Mesenchymal stem cell (in vitro differentiated cells and primary cell): ENCODE results near the gene NRP1.

Source experiments
- DNase-seq: peaks from one replicate; pipeline ENCODE4 v3.0.0-alpha.2; 2013
- H2AFZ ChIP-seq: one replicate; pipeline ENCODE4 v1.6.1; 2013; ENCODE audit warnings: low read depth, mild to moderate bottlenecking, control low read depth, inconsistent platforms, low read length, moderate library complexity
- H2AK5ac ChIP-seq: 2 replicates; pipeline ENCODE4 v1.6.1; 2013; ENCODE audit warnings: low read length, moderate library complexity, mild to moderate bottlenecking, inconsistent platforms; ENCODE audit not compliant: severe bottlenecking
- H2BK120ac ChIP-seq: one replicate; pipeline ENCODE4 v1.6.1; 2013; ENCODE audit warnings: low read depth, mild to moderate bottlenecking, inconsistent platforms, low read length, moderate library complexity
- H2BK12ac ChIP-seq, 2 experiments: one replicate each; pipeline ENCODE4 v1.6.1; 2013; ENCODE audit warnings: inconsistent platforms in 2 of 2, low read length in 2 of 2, mild to moderate bottlenecking in 2 of 2, moderate library complexity in 2 of 2, control low read depth in 1 of 2
- H2BK15ac ChIP-seq: one replicate; pipeline ENCODE4 v1.6.1; 2013; ENCODE audit warnings: mild to moderate bottlenecking, low read depth, inconsistent platforms; ENCODE audit not compliant: poor library complexity, severe bottlenecking
- H2BK5ac ChIP-seq: 2 replicates; pipeline ENCODE4 v1.6.1; 2013; ENCODE audit warnings: low read depth, mild to moderate bottlenecking, low read length, control low read depth, inconsistent platforms; ENCODE audit not compliant: poor library complexity, severe bottlenecking
- H3K14ac ChIP-seq, 2 experiments: one replicate each; pipeline ENCODE4 v1.6.1; 2013; ENCODE audit warnings: inconsistent platforms in 2 of 2, low read length in 2 of 2, control low read depth in 1 of 2, mild to moderate bottlenecking in 1 of 2, moderate library complexity in 1 of 2
- H3K18ac ChIP-seq, 2 experiments: one replicate each; pipeline ENCODE4 v1.6.1; 2013; ENCODE audit warnings: inconsistent platforms in 2 of 2, low read length in 2 of 2, control low read depth in 1 of 2, low read depth in 1 of 2, mild to moderate bottlenecking in 1 of 2
- H3K23ac ChIP-seq, 2 experiments: one replicate each; pipeline ENCODE4 v1.6.1; 2013; ENCODE audit warnings: inconsistent platforms in 2 of 2, low read length in 2 of 2, mild to moderate bottlenecking in 2 of 2, moderate library complexity in 2 of 2, control low read depth in 1 of 2
- H3K27ac ChIP-seq: 2 replicates; pipeline ENCODE4 v1.5.1; 2013; ENCODE audit warnings: mild to moderate bottlenecking, moderate library complexity, low read length, control low read depth, inconsistent platforms; ENCODE audit not compliant: poor library complexity, severe bottlenecking
- H3K27me3 ChIP-seq, 2 experiments: 2 replicates each; pipeline versions ENCODE4 v1.6.1 to v1.7.0; 2013; ENCODE audit warnings: low read length in 2 of 2, mild to moderate bottlenecking in 2 of 2, moderate library complexity in 2 of 2, control low read depth in 1 of 2, inconsistent platforms in 1 of 2; ENCODE audit not compliant: control insufficient read depth in 1 of 2, insufficient read depth in 1 of 2
- H3K36me3 ChIP-seq, 2 experiments: 2 replicates each; pipeline versions ENCODE4 v1.6.1 to v1.7.0; 2013; ENCODE audit warnings: low read length in 2 of 2, control low read depth in 1 of 2, inconsistent platforms in 1 of 2, low read depth in 1 of 2, mild to moderate bottlenecking in 1 of 2; ENCODE audit not compliant: insufficient read depth in 2 of 2, control insufficient read depth in 1 of 2
- H3K4ac ChIP-seq, 2 experiments: one replicate each; pipeline ENCODE4 v1.6.1; 2013; ENCODE audit warnings: inconsistent platforms in 2 of 2, low read length in 2 of 2, mild to moderate bottlenecking in 2 of 2, moderate library complexity in 2 of 2, control low read depth in 1 of 2, low read depth in 1 of 2
- H3K4me1 ChIP-seq: 2 replicates; pipeline ENCODE4 v1.6.1; 2013; ENCODE audit warnings: low read depth, low read length, control low read depth; ENCODE audit not compliant: control insufficient read depth, insufficient read depth
- H3K4me2 ChIP-seq: 2 replicates; pipeline ENCODE4 v1.6.1; 2013; ENCODE audit warnings: low read length, mild to moderate bottlenecking, inconsistent platforms; ENCODE audit not compliant: poor library complexity, severe bottlenecking
- H3K4me3 ChIP-seq, 2 experiments: 2 replicates each; pipeline versions ENCODE4 v1.5.1 to v1.7.0; 2013; ENCODE audit warnings: low read length in 2 of 2, mild to moderate bottlenecking in 2 of 2, control low read depth in 1 of 2, low read depth in 1 of 2; ENCODE audit not compliant: insufficient read depth in 1 of 2
- H3K79me1 ChIP-seq: replicated peaks from 2 replicates; pipeline ENCODE4 v1.6.1; 2013; ENCODE audit warnings: mild to moderate bottlenecking, control low read depth, low read length, inconsistent platforms; ENCODE audit not compliant: poor library complexity, severe bottlenecking
- H3K9ac ChIP-seq: 2 replicates; pipeline ENCODE4 v1.7.0; 2013; ENCODE audit warnings: mild to moderate bottlenecking, low read length, moderate library complexity
- H3K9me3 ChIP-seq: 2 replicates; pipeline ENCODE4 v1.7.0; 2013; ENCODE audit warnings: mild to moderate bottlenecking, low read length; ENCODE audit not compliant: control insufficient read depth
- H4K8ac ChIP-seq: one replicate; pipeline ENCODE4 v1.6.1; 2013; ENCODE audit warnings: inconsistent platforms, mild to moderate bottlenecking, low read length, moderate library complexity
- H4K91ac ChIP-seq: one replicate; pipeline ENCODE4 v1.6.1; 2013; ENCODE audit warnings: mild to moderate bottlenecking, low read length, inconsistent platforms
- WGBS: methylation state at CpG from one replicate; pipeline ENCODE4 v1.1.7; 2013; ENCODE audit warnings: mixed read lengths; 5-methylcytosine and 5-hydroxymethylcytosine counted together

Gene NRP1

DNA sequence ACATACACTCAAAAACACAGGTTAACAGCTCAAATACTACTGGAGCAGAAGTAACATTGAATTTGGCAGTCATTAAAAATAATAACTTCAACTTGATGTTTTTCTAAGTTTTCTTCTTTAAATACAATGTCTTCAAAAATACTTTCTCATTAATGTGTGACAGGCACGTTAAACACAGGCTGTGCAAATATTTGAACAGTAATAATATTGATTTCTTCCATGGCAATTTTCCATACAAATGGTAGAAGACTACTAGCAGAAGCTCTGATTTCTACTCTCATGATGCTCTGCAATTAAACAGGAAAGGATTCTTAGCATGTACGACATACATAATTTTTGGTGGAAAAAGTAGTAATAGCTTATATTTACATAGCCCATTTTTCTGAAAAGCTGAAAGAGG, 47.4 kb downstream of the NRP1 start:
- H3K79me1 ChIP-seq, result no peaks in the 10 kb centered on the region
- H3K23ac ChIP-seq, result no peak overlapping the region
- H3K4ac ChIP-seq, result no peak overlapping the region
- 60% methylated on average over 1 of the region's 2 CpGs for WGBS
- no peak overlapping the region for H2BK12ac ChIP-seq
- peaks cover 7 to 66% of the 10 kb centered on the region in 2 experiments for H3K36me3 ChIP-seq
- peaks cover 14% of the 10 kb centered on the region for H3K4me1 ChIP-seq
- H3K18ac ChIP-seq, result no peak overlapping the region
- no peak overlapping the region for H4K91ac ChIP-seq
- no peak overlapping the region for H3K4me3 ChIP-seq
- H3K27me3 ChIP-seq, result no peaks in the 10 kb centered on the region
- H3K4me2 ChIP-seq, result no peak overlapping the region
- H2AFZ ChIP-seq, result no peak overlapping the region
- no peaks in the 10 kb centered on the region for H3K9me3 ChIP-seq
- H3K27ac ChIP-seq, result no peak overlapping the region
- no peak overlapping the region for H3K14ac ChIP-seq
- H2BK15ac ChIP-seq, result no peak overlapping the region
- H4K8ac ChIP-seq, result no peak overlapping the region
- H3K9ac ChIP-seq, result no peak overlapping the region
- H2AK5ac ChIP-seq, result no peak overlapping the region
- H2BK5ac ChIP-seq, result no peak overlapping the region
- H2BK120ac ChIP-seq, result no peak overlapping the region
- DNase-seq, result no peak

DNA sequence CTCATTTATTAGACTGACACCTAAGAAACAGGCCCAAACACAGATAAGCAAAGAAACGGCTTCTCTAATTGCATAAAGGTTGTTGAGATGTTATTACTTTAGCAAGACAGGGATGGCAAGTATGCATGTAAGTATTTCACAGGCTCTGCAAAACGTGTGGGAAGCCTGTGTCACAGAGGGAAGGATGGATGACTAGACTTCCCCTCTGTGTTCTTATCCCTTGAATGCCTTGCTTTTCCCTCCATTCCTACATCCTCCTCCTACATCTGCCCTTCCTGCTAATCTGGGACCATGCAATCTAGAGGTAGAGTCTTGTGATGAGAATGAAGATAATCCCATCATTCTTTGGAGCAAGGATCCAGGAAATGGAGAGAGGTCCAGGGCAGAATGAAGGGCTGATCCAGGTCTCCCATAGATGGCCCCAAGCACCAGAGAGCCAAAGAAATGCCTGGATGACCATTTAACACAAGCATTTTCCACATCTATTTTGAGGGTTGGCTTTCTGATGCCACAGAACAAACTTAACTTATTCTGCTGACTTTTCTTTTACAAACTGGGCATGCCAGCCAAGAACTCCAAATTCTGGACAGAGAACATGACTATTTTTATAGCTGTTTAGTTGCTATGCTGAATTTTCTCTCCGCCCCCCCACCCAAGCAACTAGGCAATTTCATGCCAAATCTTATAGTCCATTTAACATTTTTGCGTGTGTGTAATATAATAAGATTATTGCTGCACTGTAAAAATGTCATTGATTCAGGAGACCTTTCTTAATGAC, 48.1 kb downstream of the NRP1 start:
- H2BK5ac ChIP-seq, result no peak overlapping the region
- no peak overlapping the region for H4K91ac ChIP-seq
- H3K14ac ChIP-seq, result no peak overlapping the region
- H3K9ac ChIP-seq, result no peak overlapping the region
- H3K36me3 ChIP-seq, result peaks cover 9 to 68% of the 10 kb centered on the region in 2 experiments
- no peak overlapping the region for H3K4me2 ChIP-seq
- no peak overlapping the region for H4K8ac ChIP-seq
- H3K79me1 ChIP-seq, result no peaks in the 10 kb centered on the region
- H2BK15ac ChIP-seq, result no peak overlapping the region
- H3K18ac ChIP-seq, result no peak overlapping the region
- no peak for DNase-seq
- peaks cover 11% of the 10 kb centered on the region for H3K4me1 ChIP-seq
- H3K27me3 ChIP-seq, result no peaks in the 10 kb centered on the region
- H3K9me3 ChIP-seq, result no peaks in the 10 kb centered on the region
- H3K4ac ChIP-seq, result no peak overlapping the region
- H3K27ac ChIP-seq, result no peak overlapping the region
- no peak overlapping the region for H3K4me3 ChIP-seq
- H3K23ac ChIP-seq, result no peak overlapping the region
- H2AK5ac ChIP-seq, result no peak overlapping the region
- WGBS, result 75% methylated on average over 2 of the region's 4 CpGs
- no peak overlapping the region for H2AFZ ChIP-seq
- H2BK120ac ChIP-seq, result no peak overlapping the region
- H2BK12ac ChIP-seq, result no peak overlapping the region

DNA sequence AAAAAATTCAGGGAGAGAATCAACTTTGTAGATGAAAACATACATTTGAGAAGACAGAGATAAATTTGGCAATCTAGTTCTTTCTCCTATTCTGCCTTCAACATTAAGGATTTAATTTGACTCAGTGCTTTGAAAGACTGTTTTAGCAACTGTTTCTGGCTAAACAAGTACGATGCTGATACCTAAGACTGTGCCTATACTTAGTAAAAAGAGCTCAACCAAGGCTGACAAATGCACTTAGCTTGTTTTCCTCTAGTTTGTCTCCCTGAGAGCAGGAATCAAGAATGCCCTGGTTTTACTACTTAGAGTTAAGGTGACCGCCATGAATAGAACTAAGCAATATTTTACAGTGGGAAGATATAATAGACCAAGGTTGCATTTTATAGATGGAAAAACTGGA, 49.5 kb downstream of the NRP1 start:
- H3K27me3 ChIP-seq, result no peaks in the 10 kb centered on the region
- no peak overlapping the region for H2BK120ac ChIP-seq
- no peaks in the 10 kb centered on the region for H3K9me3 ChIP-seq
- H4K8ac ChIP-seq, result no peak overlapping the region
- H3K4me2 ChIP-seq, result no peak overlapping the region
- H2AFZ ChIP-seq, result no peak overlapping the region
- H2BK12ac ChIP-seq, result no peak overlapping the region
- H3K4me3 ChIP-seq, result no peak overlapping the region
- no peak overlapping the region for H3K27ac ChIP-seq
- no peak overlapping the region for H2BK5ac ChIP-seq
- H3K18ac ChIP-seq, result no peak overlapping the region
- no peak for DNase-seq
- H3K23ac ChIP-seq, result no peak overlapping the region
- H3K36me3 ChIP-seq, result peaks cover 17 to 65% of the 10 kb centered on the region in 2 experiments
- H2BK15ac ChIP-seq, result no peak overlapping the region
- no peak overlapping the region for H3K4ac ChIP-seq
- no peaks in the 10 kb centered on the region for H3K79me1 ChIP-seq
- no peak overlapping the region for H3K14ac ChIP-seq
- WGBS, result 100% methylated on average over 2 of the region's 2 CpGs
- H2AK5ac ChIP-seq, result no peak overlapping the region
- no peak overlapping the region for H3K9ac ChIP-seq
- peaks cover 8% of the 10 kb centered on the region for H3K4me1 ChIP-seq
- no peak overlapping the region for H4K91ac ChIP-seq

DNA sequence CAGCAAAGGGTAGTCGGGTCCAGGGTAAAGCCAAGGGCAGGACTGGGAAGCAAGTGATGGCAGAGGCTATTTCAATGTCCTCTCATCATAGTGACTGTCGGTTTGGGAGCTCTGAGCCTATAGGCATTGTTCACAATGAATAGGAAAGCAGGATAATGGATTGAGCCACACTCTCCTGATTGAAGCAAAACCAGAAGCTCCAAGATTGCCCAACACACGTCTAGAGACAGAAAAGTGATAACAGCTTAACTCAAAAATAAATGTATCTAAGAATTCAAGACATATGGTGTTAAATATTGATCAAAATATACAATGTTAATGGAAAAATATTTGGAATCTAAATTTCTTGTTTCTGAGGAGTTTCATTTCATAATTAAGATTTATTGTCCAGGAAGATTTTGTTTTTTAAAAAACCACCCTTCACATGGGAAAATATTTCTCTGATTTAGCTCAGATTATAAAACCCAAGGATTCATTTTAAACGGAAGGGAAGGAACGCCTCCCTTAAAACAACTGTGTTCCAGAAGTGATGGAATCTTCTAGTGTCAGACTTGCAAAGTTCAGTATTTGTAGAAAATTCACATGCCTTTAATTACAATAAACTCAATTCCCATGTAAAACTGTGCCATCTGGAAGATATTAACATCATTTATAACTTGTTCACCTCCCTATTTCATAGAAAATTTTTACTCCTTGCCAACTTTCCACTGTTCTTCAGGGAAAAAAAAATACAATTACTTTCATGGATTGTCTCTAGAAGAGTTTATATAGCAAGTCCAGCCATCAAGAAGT, 54.5 kb downstream of the NRP1 start:
- WGBS, result 100% methylated on average over 2 of the region's 5 CpGs
- H3K23ac ChIP-seq, result no peak overlapping the region
- no peak overlapping the region for H2BK12ac ChIP-seq
- H3K36me3 ChIP-seq, result peaks cover 21 to 60% of the 10 kb centered on the region in 2 experiments
- no peak overlapping the region for H2AFZ ChIP-seq
- no peaks in the 10 kb centered on the region for H3K79me1 ChIP-seq
- H3K14ac ChIP-seq, result no peak overlapping the region
- no peak overlapping the region for H2BK15ac ChIP-seq
- H2BK5ac ChIP-seq, result no peak overlapping the region
- H3K4me2 ChIP-seq, result no peak overlapping the region
- H2AK5ac ChIP-seq, result no peak overlapping the region
- H4K91ac ChIP-seq, result no peak overlapping the region
- no peak overlapping the region for H4K8ac ChIP-seq
- H3K27ac ChIP-seq, result peak overlapping the region; percentile 3
- no peaks in the 10 kb centered on the region for H3K27me3 ChIP-seq
- H3K4ac ChIP-seq, result no peak overlapping the region
- H3K9me3 ChIP-seq, result no peaks in the 10 kb centered on the region
- H3K4me1 ChIP-seq, result peaks cover 8% of the 10 kb centered on the region
- DNase-seq, result peak; percentile 66
- H3K4me3 ChIP-seq, result peak overlapping the region in 1 of 2 experiments; percentile 42
- H2BK120ac ChIP-seq, result no peak overlapping the region
- no peak overlapping the region for H3K18ac ChIP-seq
- H3K9ac ChIP-seq, result peak overlapping the region; percentile 62
